ENCODE results near the gene PHC2.
A peak's percentile ranks its signal among the peaks of the same experiment; 100 is the strongest.

PHC2 gene

GRCh38 chr1:33428661-33429060 lies 2.2 kb downstream of the PHC2 start:
- Histone ChIP-seq H3F3A (ENCODE audit: low read depth) (no peaks in the 10 kb centered on the region), H3K36me3 (ENCODE audit: insufficient read depth, low read length) (no peaks in the 10 kb centered on the region), H3K4me2 (ENCODE audit: low read depth, low read length, poor library complexity, severe bottlenecking) (no peak overlapping the region), H4K20me1 (ENCODE audit: insufficient read depth, low read length, poor library complexity, severe bottlenecking) (no peaks in the 10 kb centered on the region), H3K9me3 (ENCODE audit: insufficient read depth, low read depth, low read length) (no peaks in the 10 kb centered on the region), H3K79me2 (ENCODE audit: insufficient read depth, low read length) (no peaks in the 10 kb centered on the region), H3K9ac (ENCODE audit: low read depth, low read length, poor library complexity, severe bottlenecking) (no peak overlapping the region), H3K4me3 (ENCODE audit: low read length, poor library complexity, severe bottlenecking) (no peak overlapping the region), H3K4me1 (ENCODE audit: insufficient read depth, low read length, poor library complexity, severe bottlenecking) (peaks cover 5% of the 10 kb centered on the region), H3K9me2 (replicated peaks; ENCODE audit: low read depth, low read length) (no peaks in the 10 kb centered on the region), H3K27me3 (ENCODE audit: insufficient read depth, low read length, poor library complexity, severe bottlenecking) (peaks cover 7% of the 10 kb centered on the region), H2AFZ (ENCODE audit: low read length) (0 out of 2 replicates have a peak overlapping the region, but pooled peaks have one; percentile 30)
- TF ChIP-seq CTCF (conservative IDR thresholded peaks at IDR 0.05; ENCODE audit: low read length), result no peak
- TF ChIP-seq EZH2phosphoT487 (IDR thresholded peaks at IDR 0.05; ENCODE audit: borderline replicate concordance), result no peak

DNA sequence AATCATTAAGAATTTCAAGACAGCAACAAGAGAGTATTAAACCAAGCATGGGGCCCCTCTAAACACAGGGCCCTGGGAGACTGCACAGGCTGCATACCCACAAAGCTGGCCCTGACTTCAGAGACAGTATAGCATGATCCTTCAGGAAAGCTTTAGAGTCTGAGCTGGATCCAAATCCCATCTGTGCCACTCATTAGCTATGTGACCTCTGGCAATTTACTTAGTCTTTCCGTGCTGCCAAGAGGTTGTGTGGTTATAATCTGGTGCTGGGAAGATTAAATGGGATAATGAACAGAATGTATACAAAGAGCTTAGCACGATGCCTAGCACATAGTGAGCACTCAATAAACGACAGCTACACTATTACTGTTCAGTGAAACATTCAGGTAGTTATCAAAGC lies 4.0 kb downstream of the PHC2 start:
- no peak for TF ChIP-seq EZH2phosphoT487 (IDR thresholded peaks at IDR 0.05; ENCODE audit: borderline replicate concordance)
- TF ChIP-seq CTCF (conservative IDR thresholded peaks at IDR 0.05; ENCODE audit: low read length), result no peak
- no peak overlapping the region for H2AFZ ChIP-seq (ENCODE audit: low read length)
- no peak overlapping the region for H3K9ac ChIP-seq (ENCODE audit: low read depth, low read length, poor library complexity, severe bottlenecking)
- H3K79me2 ChIP-seq (ENCODE audit: insufficient read depth, low read length), result no peaks in the 10 kb centered on the region
- no peak overlapping the region for H3K4me3 ChIP-seq (ENCODE audit: low read length, poor library complexity, severe bottlenecking)
- no peaks in the 10 kb centered on the region for H3F3A ChIP-seq (ENCODE audit: low read depth)
- H3K4me1 ChIP-seq (ENCODE audit: insufficient read depth, low read length, poor library complexity, severe bottlenecking), result peaks cover 5% of the 10 kb centered on the region
- H3K9me2 ChIP-seq (replicated peaks; ENCODE audit: low read depth, low read length), result no peaks in the 10 kb centered on the region
- no peak overlapping the region for H3K4me2 ChIP-seq (ENCODE audit: low read depth, low read length, poor library complexity, severe bottlenecking)
- H4K20me1 ChIP-seq (ENCODE audit: insufficient read depth, low read length, poor library complexity, severe bottlenecking), result no peaks in the 10 kb centered on the region
- no peaks in the 10 kb centered on the region for H3K9me3 ChIP-seq (ENCODE audit: insufficient read depth, low read depth, low read length)
- H3K36me3 ChIP-seq (ENCODE audit: insufficient read depth, low read length), result no peaks in the 10 kb centered on the region
- H3K27me3 ChIP-seq (ENCODE audit: insufficient read depth, low read length, poor library complexity, severe bottlenecking), result peaks cover 7% of the 10 kb centered on the region

DNA sequence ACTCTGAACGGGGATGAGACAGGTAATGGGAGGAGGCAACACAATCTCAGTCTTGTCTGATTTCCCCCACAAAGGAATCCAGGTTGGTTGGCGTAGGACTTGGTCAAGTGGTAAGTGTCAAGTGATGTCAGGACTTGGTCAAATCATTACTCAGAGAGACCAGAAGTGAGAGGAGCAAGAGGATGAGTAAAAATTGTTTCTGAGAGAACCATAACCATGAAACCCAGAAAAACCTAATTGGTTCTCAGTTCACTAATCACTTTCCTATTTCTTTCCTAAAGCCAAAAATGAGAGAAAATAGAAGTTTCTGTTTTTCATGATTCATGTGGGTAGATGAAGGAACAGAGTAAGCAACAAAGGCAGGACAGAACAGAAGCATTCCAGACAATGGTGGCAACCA lies 5.0 kb downstream of the PHC2 start:
- no peak overlapping the region for H2AFZ ChIP-seq (ENCODE audit: low read length)
- no peak overlapping the region for H3K4me3 ChIP-seq (ENCODE audit: low read length, poor library complexity, severe bottlenecking)
- no peaks in the 10 kb centered on the region for H3K4me1 ChIP-seq (ENCODE audit: insufficient read depth, low read length, poor library complexity, severe bottlenecking)
- no peaks in the 10 kb centered on the region for H3K9me2 ChIP-seq (replicated peaks; ENCODE audit: low read depth, low read length)
- H3K79me2 ChIP-seq (ENCODE audit: insufficient read depth, low read length), result no peaks in the 10 kb centered on the region
- H3K4me2 ChIP-seq (ENCODE audit: low read depth, low read length, poor library complexity, severe bottlenecking), result no peak overlapping the region
- no peaks in the 10 kb centered on the region for H3K9me3 ChIP-seq (ENCODE audit: insufficient read depth, low read depth, low read length)
- no peak overlapping the region for H3K9ac ChIP-seq (ENCODE audit: low read depth, low read length, poor library complexity, severe bottlenecking)
- no peaks in the 10 kb centered on the region for H4K20me1 ChIP-seq (ENCODE audit: insufficient read depth, low read length, poor library complexity, severe bottlenecking)
- H3K36me3 ChIP-seq (ENCODE audit: insufficient read depth, low read length), result no peaks in the 10 kb centered on the region
- H3F3A ChIP-seq (ENCODE audit: low read depth), result no peaks in the 10 kb centered on the region
- TF ChIP-seq EZH2phosphoT487 (IDR thresholded peaks at IDR 0.05; ENCODE audit: borderline replicate concordance) (no peak), CTCF (conservative IDR thresholded peaks at IDR 0.05; ENCODE audit: low read length) (no peak)
- peaks cover 7% of the 10 kb centered on the region for H3K27me3 ChIP-seq (ENCODE audit: insufficient read depth, low read length, poor library complexity, severe bottlenecking)
